Rectal smooth muscle tissue (tissue), 1 donor: ENCODE measurements around the gene SKI.

ENCODE experiments used
- H3K27ac ChIP-seq: one replicate; pipeline ENCODE4 v1.7.0; 2013; ENCODE audit warnings: low read depth, low read length, inconsistent platforms
- H3K27me3 ChIP-seq: one replicate; pipeline ENCODE4 v1.7.0; 2013; ENCODE audit warnings: low read length; ENCODE audit not compliant: control insufficient read depth, insufficient read depth
- H3K36me3 ChIP-seq: one replicate; pipeline ENCODE4 v1.7.0; 2013; ENCODE audit warnings: low read length; ENCODE audit not compliant: control insufficient read depth, insufficient read depth
- H3K4me1 ChIP-seq: one replicate; pipeline ENCODE4 v1.7.0; 2013; ENCODE audit warnings: low read length; ENCODE audit not compliant: control insufficient read depth, insufficient read depth
- H3K4me3 ChIP-seq: one replicate; pipeline ENCODE4 v1.7.0; 2013; ENCODE audit warnings: low read length
- H3K9ac ChIP-seq: one replicate; pipeline ENCODE4 v1.7.0; 2013; ENCODE audit warnings: low read length

Gene SKI

GRCh38 chr1:2352897-2353550 lies 124.9 kb downstream of the SKI start:
- no peaks in the 10 kb centered on the region for H3K27me3 ChIP-seq
- no peak overlapping the region for H3K4me3 ChIP-seq
- no peaks in the 10 kb centered on the region for H3K36me3 ChIP-seq
- H3K27ac ChIP-seq: no peak overlapping the region
- no peak overlapping the region for H3K9ac ChIP-seq
- H3K4me1 ChIP-seq: peaks cover 4% of the 10 kb centered on the region

DNA sequence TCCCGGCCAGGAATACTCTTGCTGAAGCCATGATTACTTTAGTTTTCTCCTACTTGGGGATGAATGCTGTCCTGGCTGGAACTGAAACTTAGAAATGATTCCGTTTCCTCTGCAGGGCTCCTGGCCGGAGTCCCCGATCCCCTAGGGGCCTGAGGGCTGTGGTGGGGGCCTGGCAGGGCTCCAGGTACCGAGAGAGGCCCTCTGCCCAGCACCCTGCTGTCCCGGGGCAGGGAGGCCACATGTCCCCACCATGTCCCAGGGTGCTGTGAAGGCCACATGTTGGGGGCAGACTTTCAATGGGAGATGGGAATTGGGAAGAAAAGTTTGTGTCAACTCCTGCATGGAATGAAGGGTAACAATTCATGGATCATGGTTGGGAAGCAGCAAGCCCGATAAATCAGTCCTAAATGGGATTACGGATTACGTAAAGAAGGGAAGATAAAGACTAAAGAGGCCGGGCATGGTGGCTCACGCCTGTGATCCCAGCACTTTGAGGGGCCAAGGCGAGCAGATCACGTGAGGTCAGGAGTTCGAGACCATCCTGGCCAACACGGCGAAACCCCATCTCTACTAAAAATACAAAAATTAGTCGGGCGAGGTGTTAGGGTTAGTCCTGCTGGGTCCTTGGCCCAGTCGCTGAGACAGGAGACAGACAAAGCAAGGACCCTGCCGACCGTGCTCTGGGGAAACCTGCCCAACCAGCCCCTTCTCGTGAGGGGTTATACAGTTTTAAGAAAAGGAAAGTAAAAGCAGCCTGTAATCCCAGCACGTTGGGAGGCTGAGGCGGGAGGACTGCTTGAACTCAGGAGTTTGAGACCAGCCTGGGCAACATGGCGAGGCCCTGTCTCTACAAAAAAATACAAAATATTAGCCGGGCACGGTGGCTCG lies 125.7 kb downstream of the SKI start:
- peaks cover 4% of the 10 kb centered on the region for H3K4me1 ChIP-seq
- H3K9ac ChIP-seq: no peak overlapping the region
- no peaks in the 10 kb centered on the region for H3K36me3 ChIP-seq
- H3K27ac ChIP-seq: no peak overlapping the region
- H3K27me3 ChIP-seq: no peaks in the 10 kb centered on the region
- H3K4me3 ChIP-seq: no peak overlapping the region

DNA sequence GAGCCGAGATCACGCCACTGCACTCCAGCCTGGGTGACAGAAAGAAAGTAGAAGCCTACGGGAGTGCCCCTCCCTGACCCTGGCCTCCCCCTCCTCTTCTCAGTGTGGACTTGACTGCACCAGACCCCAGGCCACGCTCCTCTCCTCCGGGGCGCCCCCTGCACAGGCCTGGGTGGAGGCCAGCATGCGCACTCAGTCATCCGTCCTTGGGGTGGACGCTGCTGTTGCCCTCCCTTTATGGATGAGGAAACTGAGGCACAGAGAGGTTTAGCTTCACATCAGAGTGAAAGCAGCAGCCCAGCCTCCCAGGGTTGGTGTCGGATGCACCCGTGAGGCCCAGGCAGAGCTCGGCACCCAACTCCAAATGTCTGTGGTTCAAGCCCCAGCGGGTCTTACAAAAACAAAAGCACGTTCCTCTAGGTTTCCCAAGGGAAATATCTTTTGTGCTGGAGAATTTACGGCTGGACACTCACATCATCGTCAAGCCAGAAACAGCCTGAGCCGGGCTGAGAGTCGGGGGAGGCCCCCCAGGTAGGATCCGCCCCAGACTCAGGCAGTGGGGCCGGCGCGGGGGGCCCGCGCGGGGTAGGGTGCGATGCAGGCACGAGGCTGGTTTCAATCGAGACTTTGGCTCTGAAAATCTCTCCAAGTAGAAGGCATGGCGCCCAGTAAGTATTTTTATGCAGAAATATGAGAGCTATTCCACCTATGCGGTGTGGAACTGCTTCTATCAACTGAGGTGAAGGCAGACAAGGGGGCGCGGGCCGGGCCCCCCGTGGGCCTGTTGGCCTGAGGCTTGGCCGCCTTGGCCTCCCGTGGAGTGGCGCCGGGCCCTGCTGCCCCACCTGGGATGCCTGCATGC lies 126.6 kb downstream of the SKI start:
- no peak overlapping the region for H3K9ac ChIP-seq

GRCh38 chr1:2355373-2356261 lies 127.5 kb downstream of the SKI start:
- Histone ChIP-seq H3K27me3 (no peaks in the 10 kb centered on the region), H3K27ac (no peak overlapping the region), H3K9ac (no peak overlapping the region), H3K36me3 (no peaks in the 10 kb centered on the region), H3K4me3 (no peak overlapping the region), H3K4me1 (peaks cover 4% of the 10 kb centered on the region)

More for the DNA sequence above, 126.6 kb downstream of the SKI start:
- H3K36me3 ChIP-seq: no peaks in the 10 kb centered on the region
- H3K27me3 ChIP-seq: no peaks in the 10 kb centered on the region
- H3K4me1 ChIP-seq: peaks cover 4% of the 10 kb centered on the region
- H3K27ac ChIP-seq: no peak overlapping the region
- no peak overlapping the region for H3K4me3 ChIP-seq

DNA sequence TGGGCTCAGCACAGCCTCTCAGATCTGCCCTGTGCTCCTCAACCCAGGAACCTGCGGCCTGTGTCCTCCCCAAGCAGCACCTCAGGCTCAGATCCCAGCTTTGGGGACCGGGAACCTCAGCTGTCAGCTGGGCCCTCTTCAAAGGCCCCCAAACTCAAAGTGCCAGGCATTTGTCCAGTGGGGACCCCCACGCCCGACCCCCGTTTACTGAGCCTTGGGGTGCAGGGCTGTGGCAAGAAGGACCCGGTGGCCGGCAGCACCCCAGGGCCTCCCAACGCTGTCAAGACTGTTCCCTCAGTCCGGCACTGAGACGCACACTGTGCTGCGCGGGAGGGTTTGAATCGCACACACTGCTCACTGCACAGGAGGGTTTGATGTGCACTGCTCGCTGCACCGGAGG lies 128.3 kb downstream of the SKI start:
- no peak overlapping the region for H3K27ac ChIP-seq
- H3K36me3 ChIP-seq: no peaks in the 10 kb centered on the region
- peaks cover 8% of the 10 kb centered on the region for H3K4me1 ChIP-seq
- H3K27me3 ChIP-seq: no peaks in the 10 kb centered on the region
- no peak overlapping the region for H3K4me3 ChIP-seq
- H3K9ac ChIP-seq: no peak overlapping the region

- Histone ChIP-seq H3K27me3 (no peaks in the 10 kb centered on the region), H3K9ac (no peak overlapping the region), H3K27ac (no peak overlapping the region), H3K4me1 (peaks cover 8% of the 10 kb centered on the region), H3K36me3 (no peaks in the 10 kb centered on the region), H3K4me3 (no peak overlapping the region)
Measured at GRCh38 chr1:2356911-2357845, 129.1 kb downstream of the SKI start.

DNA sequence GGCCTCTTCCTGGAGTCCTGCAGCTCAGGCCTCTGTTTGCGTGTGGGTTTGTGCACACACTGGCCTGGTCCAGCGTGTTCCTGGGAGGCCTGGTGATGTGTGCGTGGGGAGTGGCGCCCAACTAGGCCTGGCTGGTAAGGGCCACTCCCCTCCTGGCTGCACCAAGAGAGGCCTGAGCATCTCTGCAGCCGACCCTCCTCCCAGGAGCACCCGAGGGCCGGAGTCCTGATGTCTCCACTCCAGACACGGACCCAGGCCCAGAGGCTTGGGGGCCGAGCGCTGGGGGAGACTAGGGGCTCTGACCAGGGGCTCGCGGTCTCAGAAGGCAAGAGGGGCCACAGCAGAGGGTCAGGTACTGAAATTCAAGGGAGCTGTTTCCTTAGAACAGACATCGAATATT lies 130.0 kb downstream of the SKI start:
- H3K36me3 ChIP-seq: no peaks in the 10 kb centered on the region
- H3K27ac ChIP-seq: no peak overlapping the region
- H3K9ac ChIP-seq: no peak overlapping the region
- peaks cover 8% of the 10 kb centered on the region for H3K4me1 ChIP-seq
- H3K4me3 ChIP-seq: no peak overlapping the region
- H3K27me3 ChIP-seq: no peaks in the 10 kb centered on the region

- Histone ChIP-seq H3K27ac (no peak overlapping the region), H3K9ac (no peak overlapping the region), H3K36me3 (no peaks in the 10 kb centered on the region), H3K4me1 (peaks cover 8% of the 10 kb centered on the region), H3K27me3 (no peaks in the 10 kb centered on the region), H3K4me3 (no peak overlapping the region)
Measured at GRCh38 chr1:2358651-2359640, 130.8 kb downstream of the SKI start.
